SK-N-SH treated with all-trans-retinoic acid at 6 μM for 48 hours (cell line): ENCODE measurements around the gene CDX1.

ENCODE experiments used
- CSDC2 ChIP-seq: fragments of 250-450 bp; sonication (Bioruptor Pico); IDR thresholded peaks from 2 replicates; pipeline ENCODE4 v1.5.0; 2020; ENCODE audit warnings: mild to moderate bottlenecking, moderate library complexity
- OSR1 ChIP-seq: fragments of 250-450 bp; sonication (Bioruptor Pico); IDR thresholded peaks from 2 replicates; pipeline ENCODE4 v1.8.0; 2022; ENCODE audit warnings: moderate library complexity, mild to moderate bottlenecking, inconsistent platforms
- TCF4 ChIP-seq: fragments of 250-450 bp; sonication (Bioruptor Pico); IDR thresholded peaks from 2 replicates; pipeline ENCODE4 v1.8.0; 2021; ENCODE audit warnings: mild to moderate bottlenecking, moderate library complexity, borderline replicate concordance
- ZC3H10 ChIP-seq: fragments of 250-450 bp; sonication (Bioruptor Pico); IDR thresholded peaks from 2 replicates; pipeline ENCODE4 v1.5.1; 2021; ENCODE audit warnings: mild to moderate bottlenecking, moderate library complexity
- ZFP30 ChIP-seq: fragments of 450-650 bp; formaldehyde crosslinking; IDR thresholded peaks from 2 replicates; pipeline ENCODE4 v1.5.0; 2022; ENCODE audit warnings: mild to moderate bottlenecking, moderate library complexity
- TF ChIP-seq, protein P1 (sequence below): fragments of 250-450 bp; sonication (Bioruptor Pico); IDR thresholded peaks from 2 replicates; pipeline ENCODE4 v1.8.0; 2020; ENCODE audit warnings: mild to moderate bottlenecking, moderate library complexity, borderline replicate concordance

DNA sequence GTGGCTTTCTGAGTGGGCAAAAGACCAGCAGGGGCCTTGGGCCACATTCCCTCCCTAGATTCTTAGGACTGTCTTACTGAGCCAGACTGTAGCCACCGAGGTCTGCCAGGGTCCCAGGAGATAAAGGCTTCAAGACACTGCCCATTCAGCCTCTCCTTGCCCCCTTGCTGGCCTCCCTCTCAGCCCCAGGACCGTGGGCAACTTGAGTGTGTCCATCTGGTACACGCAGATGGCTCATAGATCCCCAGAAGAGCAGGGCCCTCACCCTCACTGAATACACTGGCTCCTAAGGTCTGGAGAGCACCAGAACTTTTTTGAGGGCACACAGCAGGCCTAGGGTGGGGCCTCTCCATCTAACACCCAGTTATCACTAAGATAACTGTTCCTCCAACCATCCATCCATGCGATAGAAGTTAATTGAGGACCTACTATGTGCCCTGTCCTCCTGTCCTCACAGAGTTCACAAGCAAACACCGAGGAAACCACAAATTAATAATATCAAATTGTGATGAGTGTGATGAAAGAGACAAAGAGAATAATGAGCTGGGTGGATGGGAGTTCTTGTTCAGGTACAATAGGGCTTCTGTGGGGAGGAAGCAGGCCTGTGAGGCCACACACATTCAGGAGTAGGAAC is 6.0 kb upstream of the CDX1 start:
- TF ChIP-seq TCF4 (CRISPR knock-in tag) (no peak), CSDC2 (CRISPR knock-in tag) (no peak), ZFP30 (CRISPR knock-in tag) (no peak), ZC3H10 (CRISPR knock-in tag) (no peak), OSR1 (CRISPR knock-in tag) (no peak)
- TF ChIP-seq, protein P1, sequence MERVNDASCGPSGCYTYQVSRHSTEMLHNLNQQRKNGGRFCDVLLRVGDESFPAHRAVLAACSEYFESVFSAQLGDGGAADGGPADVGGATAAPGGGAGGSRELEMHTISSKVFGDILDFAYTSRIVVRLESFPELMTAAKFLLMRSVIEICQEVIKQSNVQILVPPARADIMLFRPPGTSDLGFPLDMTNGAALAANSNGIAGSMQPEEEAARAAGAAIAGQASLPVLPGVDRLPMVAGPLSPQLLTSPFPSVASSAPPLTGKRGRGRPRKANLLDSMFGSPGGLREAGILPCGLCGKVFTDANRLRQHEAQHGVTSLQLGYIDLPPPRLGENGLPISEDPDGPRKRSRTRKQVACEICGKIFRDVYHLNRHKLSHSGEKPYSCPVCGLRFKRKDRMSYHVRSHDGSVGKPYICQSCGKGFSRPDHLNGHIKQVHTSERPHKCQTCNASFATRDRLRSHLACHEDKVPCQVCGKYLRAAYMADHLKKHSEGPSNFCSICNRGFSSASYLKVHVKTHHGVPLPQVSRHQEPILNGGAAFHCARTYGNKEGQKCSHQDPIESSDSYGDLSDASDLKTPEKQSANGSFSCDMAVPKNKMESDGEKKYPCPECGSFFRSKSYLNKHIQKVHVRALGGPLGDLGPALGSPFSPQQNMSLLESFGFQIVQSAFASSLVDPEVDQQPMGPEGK (CRISPR knock-in tag), result no peak
